Right lung (tissue), 5 donors: ENCODE measurements around the gene SEH1L. TPM values are rescaled to one million over a fixed set of nuclear protein-coding genes. Genes with fewer than 3 reads are reported as not detected.
"Not testable (repeated sequence)": the region's sequence is repeated elsewhere in the genome, so short reads cannot be mapped to it uniquely, and the experiment has no call there.

Experiments used
- DNase-seq, 2 donors: peaks; one replicate each; pipeline ENCODE4 v3.0.0-alpha.2; 2013
- polyA plus RNA-seq, 5 donors: library from polyadenylated mRNA; unstranded; fragments of 120-200 nt; gene quantifications; one replicate each; pipeline versions ENCODE4 v1.2.1 to v1.2.3, GENCODE V29; 2013; ENCODE audit warnings: inconsistent platforms in 1 of 5, low replicate concordance in 1 of 5; ENCODE audit not compliant: insufficient read length in 5 of 5, insufficient read depth in 1 of 5

SEH1L gene
- polyA plus RNA-seq, 5 donors, result 27.5 to 36.3 (median 30.8) TPM

DNA sequence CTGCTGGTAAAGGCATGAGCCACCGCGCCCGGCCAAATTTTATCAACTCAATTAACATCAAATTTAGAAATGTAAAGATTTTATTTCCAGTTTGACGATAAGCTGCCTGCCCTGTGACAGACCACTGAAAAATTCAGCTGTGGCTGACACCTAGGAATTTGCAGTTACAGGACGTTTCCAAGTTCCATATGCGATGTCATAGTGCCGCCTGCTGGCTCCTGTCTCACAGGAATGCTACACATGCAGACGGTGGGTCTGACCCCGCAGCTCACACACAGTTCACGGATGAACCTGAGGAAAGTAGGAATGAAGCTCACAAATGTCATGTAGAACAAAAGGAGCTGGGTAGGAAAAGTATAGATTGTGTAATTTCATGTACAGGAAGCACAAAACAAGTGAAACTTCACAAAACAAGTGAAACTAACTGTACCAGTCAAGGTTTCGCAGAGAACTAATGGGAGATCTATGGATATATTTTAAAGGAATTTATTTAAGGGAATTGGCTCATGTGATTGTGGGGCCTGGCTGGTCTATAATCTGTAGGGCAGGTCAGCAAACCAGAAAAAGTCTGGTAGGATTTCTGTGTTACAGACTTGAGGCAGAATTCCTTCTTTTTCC is 13.2 kb upstream of the SEH1L start:
- DNase-seq, result peak; percentile 60 to 78

DNA sequence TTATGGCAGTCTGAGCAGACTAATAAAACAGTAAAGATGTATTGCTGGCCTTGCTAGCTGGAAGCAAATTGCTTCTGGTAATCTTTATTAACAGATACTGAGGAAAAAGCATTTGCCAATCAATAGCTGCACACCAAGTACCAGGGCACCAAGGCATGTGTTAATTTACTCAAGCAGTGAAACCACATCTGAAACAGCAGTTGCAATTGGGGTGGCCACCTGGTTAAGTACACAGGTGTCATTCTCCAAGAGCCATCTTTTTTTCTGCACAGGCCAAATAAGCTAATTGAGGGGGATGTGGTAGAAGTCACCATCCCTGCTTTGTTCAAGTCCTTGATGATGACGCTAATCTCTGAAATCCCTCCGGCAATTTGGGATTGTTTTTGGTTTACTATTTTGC is 8.6 kb upstream of the SEH1L start:
- no peak for DNase-seq

- DNase-seq, result no peak
Measured at GRCh38 chr18:12943215-12943614, 4.6 kb upstream of the SEH1L start.

- DNase-seq, result no peak
Measured at GRCh38 chr18:12944709-12945108, 3.1 kb upstream of the SEH1L start.

DNA sequence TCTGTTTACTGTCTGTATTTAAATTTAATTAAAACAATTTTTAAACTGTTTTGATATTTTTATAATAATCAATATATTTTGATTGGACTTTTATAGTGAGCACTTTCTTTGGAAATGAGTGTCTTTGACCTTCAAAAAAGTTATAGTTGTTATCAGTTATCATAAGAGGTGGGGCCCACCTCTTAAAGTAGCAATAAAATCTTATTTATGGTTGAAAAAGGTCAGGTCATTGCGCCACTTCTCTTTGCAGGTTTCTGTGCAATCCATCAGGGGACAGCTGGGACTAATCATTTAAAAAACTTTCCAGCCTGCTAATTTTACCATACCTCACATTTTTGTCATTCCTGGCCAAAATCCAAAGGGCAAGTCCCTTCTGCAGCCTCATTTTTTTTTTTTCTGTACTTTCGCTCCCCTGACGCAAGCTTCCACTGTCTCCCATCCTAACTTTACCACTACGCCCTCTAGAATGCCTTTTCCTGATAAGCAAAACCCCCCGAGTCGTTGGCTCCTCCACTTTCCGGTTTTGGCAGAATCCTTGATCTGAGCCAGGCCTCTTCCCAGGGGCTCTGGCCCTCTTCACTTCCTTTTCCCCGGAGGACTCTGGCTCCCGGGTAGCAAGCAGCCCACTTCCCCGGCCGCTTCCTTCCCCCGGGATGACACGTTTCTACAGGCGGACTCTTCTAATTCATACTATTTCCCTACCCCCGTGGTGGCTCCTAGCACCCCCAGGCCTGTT is 1.1 kb upstream of the SEH1L start:
- DNase-seq, result peak; percentile 52

DNA sequence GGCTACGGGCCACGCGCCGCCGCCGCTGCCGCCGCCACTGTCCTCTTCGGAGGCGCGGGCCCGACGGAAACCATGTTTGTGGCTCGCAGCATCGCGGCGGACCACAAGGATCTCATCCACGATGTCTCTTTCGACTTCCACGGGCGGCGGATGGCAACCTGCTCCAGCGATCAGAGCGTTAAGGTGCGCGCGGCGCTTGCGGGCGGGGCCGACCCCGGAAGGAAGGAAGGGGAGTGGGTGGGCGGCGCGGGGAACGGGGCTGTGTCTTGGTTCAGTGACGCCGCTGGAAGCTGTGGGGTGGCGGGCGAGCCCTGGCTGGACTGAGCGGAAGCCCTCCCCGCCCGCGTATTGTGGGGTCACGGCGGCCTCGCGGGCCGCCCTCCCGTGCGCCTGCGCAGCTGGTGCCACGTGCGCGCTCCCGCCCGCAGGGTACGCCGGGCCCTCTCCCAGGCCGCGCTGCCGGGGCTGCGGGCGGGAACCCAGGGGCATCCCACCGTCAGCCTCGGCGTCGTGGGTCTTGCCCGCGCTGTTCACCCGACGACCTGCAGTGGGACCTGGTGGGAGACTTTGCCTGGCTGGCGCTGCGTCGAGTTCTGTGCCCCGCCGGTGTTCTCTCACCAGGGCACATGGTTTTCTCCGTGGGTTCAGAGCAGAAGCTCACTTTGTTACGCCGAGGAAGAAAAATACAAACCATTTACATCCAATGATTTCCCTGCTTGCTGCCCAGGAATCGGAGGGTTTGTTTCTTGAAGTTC is 416 bp downstream of the SEH1L start:
- DNase-seq, result peak; percentile 94 to 97

DNA sequence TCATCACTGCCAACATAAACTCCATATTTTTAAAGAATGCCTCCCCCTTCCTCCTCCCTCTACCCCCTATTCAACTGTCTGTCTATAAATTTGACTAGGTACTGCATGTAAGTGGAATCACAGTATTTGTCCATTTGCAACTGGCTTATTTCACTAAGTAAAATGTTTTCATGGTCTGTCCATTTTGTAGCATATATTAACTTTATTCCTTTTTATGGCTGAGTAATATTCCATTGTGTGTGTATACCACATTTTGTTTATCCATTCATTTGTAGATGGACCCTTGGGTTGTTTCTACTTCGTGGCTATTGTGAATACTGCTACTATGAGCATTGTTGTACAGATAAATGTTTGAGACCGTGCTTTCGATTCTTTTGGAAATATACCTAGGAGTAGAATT is 10.7 kb downstream of the SEH1L start:
- no peak for DNase-seq

DNA sequence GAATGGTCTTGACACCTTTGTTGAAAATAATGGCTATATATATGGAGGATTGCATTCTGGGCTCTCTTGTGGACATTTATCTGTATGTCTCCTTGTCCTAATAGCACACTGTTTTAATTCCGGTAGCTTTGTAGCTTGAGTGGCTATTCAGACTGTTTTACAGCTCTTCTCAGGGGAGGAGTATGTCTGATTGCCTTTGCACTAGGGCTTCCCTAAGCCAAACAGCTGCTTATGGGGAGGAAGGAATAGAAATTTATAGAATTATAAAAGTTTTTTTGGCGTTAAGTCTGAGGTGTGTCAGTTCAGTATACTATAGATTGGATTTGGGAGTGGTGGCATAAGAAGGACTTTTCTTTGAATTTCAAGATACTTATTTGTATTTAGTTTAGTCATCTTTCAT is 12.6 kb downstream of the SEH1L start:
- DNase-seq, result no peak

GRCh38 chr18:12960853-12961397 is 13.1 kb downstream of the SEH1L start:
- DNase-seq, result peak; percentile 31 to 38

- DNase-seq, result no peak
Measured at GRCh38 chr18:12963069-12963468, 15.3 kb downstream of the SEH1L start.

- DNase-seq, result no peak
Measured at GRCh38 chr18:12968115-12968514, 20.3 kb downstream of the SEH1L start.

- no peak for DNase-seq
Measured at GRCh38 chr18:12968619-12969018, 20.8 kb downstream of the SEH1L start.

DNA sequence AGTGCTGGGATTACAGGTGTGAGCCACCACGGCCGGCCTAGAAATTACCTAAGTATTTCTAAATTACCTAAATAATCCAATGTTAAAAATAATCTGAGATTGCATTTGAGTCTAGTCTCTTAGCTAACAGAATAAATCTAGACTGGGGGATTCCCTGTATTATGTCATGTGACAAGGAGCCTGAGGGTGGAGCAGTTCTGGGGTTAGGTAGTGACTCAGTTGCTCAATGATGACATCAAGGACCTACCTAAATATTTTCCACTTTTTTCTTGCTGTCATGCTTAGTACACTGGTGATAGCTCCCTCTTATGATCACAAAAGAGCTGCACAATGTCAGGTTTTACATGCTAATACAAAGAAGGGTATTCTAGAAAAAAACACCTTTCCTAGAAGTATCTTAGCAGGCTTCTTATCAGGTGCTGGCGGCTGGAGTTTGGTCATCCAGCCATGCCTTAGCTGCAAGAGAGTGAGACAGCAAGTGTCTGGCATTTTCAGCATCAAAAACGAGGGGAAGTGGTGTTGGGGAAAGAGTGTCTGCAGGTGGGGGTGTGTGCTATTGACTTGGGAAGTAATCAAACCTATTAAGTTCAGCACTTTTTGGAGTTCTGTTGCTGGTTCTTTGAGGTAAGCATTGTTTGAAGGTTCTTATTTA is 25.9 kb downstream of the SEH1L start:
- no peak for DNase-seq

DNA sequence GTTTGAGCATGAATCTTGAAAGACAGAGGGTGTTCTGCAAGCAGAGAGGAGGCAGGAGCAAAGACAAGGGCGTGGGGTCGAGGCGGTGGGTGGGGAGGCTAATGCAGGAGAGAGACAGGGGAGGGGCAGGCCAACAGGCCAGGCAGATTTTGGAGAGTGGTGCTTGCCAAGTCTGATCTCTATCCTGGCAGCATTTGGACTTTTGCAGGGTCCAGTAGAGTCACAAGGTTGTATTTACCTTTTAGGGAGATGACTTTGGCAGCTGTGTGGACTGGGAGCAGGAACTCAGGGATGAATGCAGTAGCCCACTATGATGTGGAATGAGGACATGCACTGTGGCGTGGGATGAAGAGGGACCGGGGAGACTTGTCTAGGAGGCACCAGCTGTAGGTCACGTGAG is 27.7 kb downstream of the SEH1L start:
- DNase-seq, result no peak

GRCh38 chr18:12976305-12976704 is 28.5 kb downstream of the SEH1L start:
- DNase-seq, result no peak

GRCh38 chr18:12980065-12980464 is 32.3 kb downstream of the SEH1L start:
- DNase-seq, result not testable (repeated sequence)

DNA sequence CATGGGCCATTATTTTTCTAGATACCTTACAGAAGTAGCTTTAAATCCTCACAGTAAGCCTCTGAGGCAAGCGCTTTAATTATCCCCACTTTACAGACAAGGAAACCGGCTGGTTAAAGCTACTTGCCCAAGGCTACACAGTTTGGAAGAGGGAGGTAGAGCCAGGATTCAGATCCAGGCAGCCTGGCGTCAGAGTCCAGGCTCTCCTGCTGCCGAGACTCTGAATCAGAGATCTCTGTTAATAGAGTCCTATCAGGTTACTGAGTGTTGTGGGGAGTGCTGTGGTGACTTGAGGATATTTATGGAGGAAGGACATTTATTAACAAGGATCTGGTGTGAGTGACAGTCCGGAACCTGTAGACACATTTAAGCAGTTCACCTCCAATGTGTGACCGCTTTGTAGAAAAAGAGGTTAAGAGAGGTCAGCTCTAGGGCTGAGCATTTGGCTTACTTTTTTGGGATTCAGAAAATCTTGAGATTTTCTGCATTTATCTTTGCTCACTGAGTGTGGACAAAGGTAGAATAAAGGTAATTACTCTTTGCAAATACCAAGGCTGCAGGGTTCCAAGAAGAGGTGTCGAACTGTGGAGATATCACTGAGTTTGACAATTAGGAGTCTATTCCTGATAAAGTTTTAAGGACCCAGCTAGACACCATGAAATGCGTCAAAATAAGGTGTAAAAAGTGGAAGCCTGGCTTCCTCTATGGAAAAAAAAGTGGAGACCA is 41.7 kb downstream of the SEH1L start:
- DNase-seq, result no peak

- DNase-seq, result no peak
Measured at GRCh38 chr18:12990123-12990475, 42.3 kb downstream of the SEH1L start.

DNA sequence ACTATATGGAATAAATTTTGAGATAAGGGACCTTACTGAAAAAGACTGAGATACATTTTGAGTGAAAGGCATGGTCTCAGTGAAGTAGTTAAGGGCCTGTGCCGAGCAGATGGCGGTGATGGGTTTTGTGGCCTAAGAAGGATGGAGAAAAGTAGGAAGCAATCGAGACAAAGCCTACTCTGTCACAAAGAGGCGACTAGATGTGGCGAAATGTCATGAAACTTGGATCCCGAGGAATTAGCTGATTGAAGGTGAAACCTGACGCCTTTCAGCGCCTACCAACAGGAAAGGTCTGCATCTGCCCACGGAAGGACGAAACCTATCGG is 42.8 kb downstream of the SEH1L start:
- no peak for DNase-seq

DNA sequence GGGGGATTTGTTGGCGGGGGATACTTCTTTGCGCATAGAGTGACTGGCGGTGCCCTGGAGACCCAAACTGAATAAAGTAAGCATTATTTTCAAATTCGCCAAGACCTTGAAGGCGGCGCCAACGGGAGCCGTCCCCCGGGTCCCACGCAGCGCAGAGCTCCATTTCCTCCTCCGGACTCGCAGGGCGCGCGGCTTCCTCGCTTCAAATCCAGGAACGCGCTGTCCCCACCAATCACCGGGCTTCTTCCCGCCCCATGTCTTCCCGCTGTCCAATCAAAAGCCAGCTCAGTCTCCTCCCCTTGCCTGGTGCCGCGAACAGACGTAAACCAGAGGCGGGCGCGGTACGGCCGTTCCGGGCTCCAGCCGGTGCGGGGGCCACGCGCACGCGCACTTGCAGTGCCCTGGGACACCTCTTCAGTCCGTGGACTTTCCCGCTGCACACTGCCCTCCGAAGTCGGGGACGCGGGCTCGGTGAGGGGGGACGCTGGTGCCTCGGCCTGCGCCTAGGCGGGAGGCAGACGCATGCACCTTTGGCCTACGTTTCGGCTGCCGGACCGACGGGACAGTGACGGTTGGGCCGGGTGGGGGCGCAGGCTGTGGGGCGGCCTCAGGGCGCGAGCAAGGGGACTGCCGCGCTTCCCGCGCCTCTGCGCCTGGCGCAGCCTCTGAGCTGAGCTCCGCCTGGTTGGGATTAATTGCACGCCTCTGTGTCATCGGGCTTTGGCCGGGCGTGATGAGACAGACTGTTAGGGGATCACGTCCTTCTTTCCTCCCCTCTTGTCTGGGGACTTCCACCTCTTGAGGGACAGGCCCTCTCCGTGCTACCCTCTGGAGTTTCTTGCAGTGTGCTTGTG is 43.4 kb downstream of the SEH1L start, which contains the start of gene CEP192:
Gene CEP192, plus strand, starts transcription at position 396 of the 854 bp plus-strand sequence. CDS start 8,063 bp downstream, outside the sequence.
- DNase-seq, result peak; percentile 96 to 97

DNA sequence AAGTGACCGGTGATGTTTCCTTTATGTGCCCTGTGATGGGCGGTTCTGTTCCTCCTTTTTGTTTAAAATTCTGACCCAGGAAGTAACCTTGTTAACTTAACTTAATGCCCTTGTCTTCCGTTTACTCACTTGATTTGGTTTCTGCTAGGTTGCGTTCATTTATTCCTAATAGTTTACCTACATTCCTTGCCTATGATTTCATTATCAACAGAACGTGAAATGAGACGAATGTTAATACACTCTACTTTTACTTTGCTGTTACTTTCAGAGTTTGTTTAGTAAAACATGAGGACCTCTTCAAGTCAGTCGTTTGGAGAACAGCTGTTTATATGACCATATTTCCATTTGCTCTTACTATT is 44.0 kb downstream of the SEH1L start:
- no peak for DNase-seq
